ENCODE data around the gene BANP. TPM values are rescaled to one million over a fixed set of nuclear protein-coding genes. Genes with fewer than 3 reads are reported as not detected.
A peak's percentile ranks its signal among the peaks of the same experiment; 100 is the strongest.
"Not testable (repeated sequence)": the region's sequence is repeated elsewhere in the genome, so short reads cannot be mapped to it uniquely, and the experiment has no call there.

Gene BANP
- total and polyA plus RNA-seq, 4 experiments from 2014 or later, result 10.7 to 72.7 (median 44.1) TPM

DNA sequence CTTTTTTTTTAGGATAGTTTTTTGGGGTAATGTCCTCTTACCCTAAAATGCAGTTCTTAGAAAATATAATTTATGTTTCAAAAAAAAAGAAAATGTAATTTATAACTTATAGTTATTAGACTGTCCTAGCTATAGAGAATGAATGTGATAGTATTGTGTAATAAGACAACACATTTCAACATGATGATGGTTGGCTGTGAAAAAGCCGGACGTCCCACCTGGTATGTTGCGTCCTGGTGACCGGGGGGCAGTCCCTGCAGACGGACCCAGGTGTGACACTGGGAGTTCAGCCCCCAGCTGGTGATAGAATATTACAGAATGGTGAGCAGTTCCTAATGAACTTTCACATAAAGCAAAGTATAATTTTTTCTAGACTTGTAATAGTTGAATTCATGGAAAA lies 34.3 kb downstream of the BANP start:
- H3K9me3 ChIP-seq (ENCODE audit: control insufficient read depth in 1 of 2, low read length in 2 of 2); CTCF ChIA-PET (ENCODE audit: partially characterized antibody); H3K9me3 Mint-ChIP-seq; H3K4me1 ChIP-seq (ENCODE audit: insufficient read depth, low read length); intact Hi-C loops (cut with micrococcal nuclease); H3K27me3 ChIP-seq (ENCODE audit: insufficient read depth, low read length); H3K27ac ChIP-seq (ENCODE audit: low read depth, low read length); H3K4me3 Mint-ChIP-seq; H3K27me3 Mint-ChIP-seq; DNase-seq; H3K4me3 ChIP-seq (ENCODE audit: low read length in 2 of 2); POLR2A ChIA-PET (ENCODE audit: partially characterized antibody): not testable (repeated sequence)
- Mint-ChIP-seq H3K27ac (peak overlapping the region in 2 of 7 donors; percentile 17 to 35), H3K36me3 (peaks cover 46 to 65% of the 10 kb centered on the region in 2 donors), H3K4me1 (peaks cover 0 to 27% (median 12%) of the 10 kb centered on the region in 4 donors)
- H3K36me3 ChIP-seq (ENCODE audit: insufficient read depth, low read length), result peaks cover 12% of the 10 kb centered on the region

DNA sequence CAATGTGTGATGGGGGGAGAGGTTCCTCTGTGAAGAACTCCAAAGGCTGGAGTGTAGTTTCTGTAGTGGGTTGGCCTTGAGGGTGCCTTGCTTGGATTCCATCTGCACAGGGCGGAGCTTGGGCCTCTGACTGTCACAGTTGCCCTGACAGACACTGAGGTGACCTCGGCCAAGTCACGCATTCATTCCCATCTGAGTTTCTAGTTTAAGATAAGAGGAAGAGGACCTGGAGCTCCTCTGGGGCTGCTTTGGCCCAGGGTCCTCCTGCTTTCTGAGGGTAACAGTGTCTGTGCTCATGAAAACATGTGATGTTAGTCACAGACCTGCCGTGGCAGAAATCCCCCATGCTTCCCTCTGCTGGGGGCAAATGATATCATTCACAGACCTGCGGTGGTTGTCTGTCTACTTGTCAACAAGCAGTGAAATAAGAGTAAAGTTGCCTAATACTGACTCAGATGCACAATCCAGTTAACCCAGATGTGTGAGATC lies 35.2 kb downstream of the BANP start:
- H3K4me3 ChIP-seq (ENCODE audit: low read length in 2 of 2); H3K4me3 Mint-ChIP-seq; H3K27me3 ChIP-seq (ENCODE audit: insufficient read depth, low read length); H3K9me3 Mint-ChIP-seq; intact Hi-C loops (cut with micrococcal nuclease); H3K27ac ChIP-seq (ENCODE audit: low read depth, low read length); H3K4me1 ChIP-seq (ENCODE audit: insufficient read depth, low read length); CTCF ChIA-PET (ENCODE audit: partially characterized antibody); H3K9me3 ChIP-seq (ENCODE audit: control insufficient read depth in 1 of 2, low read length in 2 of 2); POLR2A ChIA-PET (ENCODE audit: partially characterized antibody); H3K27me3 Mint-ChIP-seq: not testable (repeated sequence)
- peaks cover 12% of the 10 kb centered on the region for H3K36me3 ChIP-seq (ENCODE audit: insufficient read depth, low read length)
- DNase-seq, result peak in 1 of 5 donors; percentile 59
- Mint-ChIP-seq H3K27ac (peak overlapping the region in 3 of 7 donors; percentile 38 to 57 (median 52)), H3K36me3 (peaks cover 44 to 64% of the 10 kb centered on the region in 2 donors), H3K4me1 (peaks cover 0 to 18% (median 6%) of the 10 kb centered on the region in 4 donors)

DNA sequence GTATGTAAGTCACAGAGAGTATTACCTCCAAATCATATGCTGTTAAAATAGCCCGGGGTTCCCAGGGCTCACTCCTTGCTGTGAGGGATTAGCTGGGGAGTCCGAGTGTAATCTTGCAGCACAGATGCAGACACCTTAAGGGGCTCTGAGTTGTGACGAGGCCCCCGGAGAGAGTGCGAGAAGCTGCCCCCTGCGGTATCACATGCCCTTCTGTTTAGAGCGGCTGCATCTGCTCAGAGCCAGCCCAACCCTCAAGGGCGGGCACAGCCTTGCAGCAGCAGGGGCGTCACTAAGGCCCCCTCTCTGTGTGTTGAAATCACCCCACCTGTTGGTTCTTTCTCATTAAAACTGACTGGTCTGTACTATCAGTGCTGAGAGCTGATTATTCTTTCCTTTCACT lies 37.4 kb downstream of the BANP start:
- H3K4me1 Mint-ChIP-seq; H3K4me3 Mint-ChIP-seq; H3K27ac Mint-ChIP-seq; CTCF ChIA-PET (ENCODE audit: partially characterized antibody); H3K27ac ChIP-seq (ENCODE audit: low read depth, low read length); H3K9me3 Mint-ChIP-seq; intact Hi-C loops (cut with micrococcal nuclease); H3K4me1 ChIP-seq (ENCODE audit: insufficient read depth, low read length); H3K27me3 Mint-ChIP-seq; H3K9me3 ChIP-seq (ENCODE audit: control insufficient read depth in 1 of 2, low read length in 2 of 2); H3K4me3 ChIP-seq (ENCODE audit: low read length in 2 of 2); H3K27me3 ChIP-seq (ENCODE audit: insufficient read depth, low read length); POLR2A ChIA-PET (ENCODE audit: partially characterized antibody); DNase-seq: not testable (repeated sequence)
- H3K36me3 ChIP-seq (ENCODE audit: insufficient read depth, low read length), result peaks cover 12% of the 10 kb centered on the region
- H3K36me3 Mint-ChIP-seq, result peaks cover 35 to 53% of the 10 kb centered on the region in 2 donors

DNA sequence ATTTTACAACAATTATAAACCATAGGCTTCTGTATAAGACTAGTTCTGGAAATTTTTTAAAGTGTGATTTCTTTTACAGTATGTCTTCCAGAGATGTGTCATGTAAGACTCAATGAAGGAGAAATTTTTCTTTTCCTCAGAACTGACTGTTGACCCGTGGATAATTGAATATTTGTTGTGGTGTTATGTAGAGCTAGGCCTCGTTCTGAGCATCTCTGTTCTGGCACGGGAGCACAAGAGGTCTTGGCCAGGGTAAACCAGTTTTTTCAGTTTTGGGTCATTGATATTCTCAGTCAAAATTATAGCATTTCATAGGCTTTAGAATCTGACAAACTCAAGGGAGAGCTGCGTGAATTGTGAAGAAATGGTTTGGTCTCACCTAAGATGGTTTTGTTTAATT lies 39.0 kb downstream of the BANP start:
- H3K4me3 Mint-ChIP-seq; POLR2A ChIA-PET (ENCODE audit: partially characterized antibody); H3K36me3 ChIP-seq (ENCODE audit: insufficient read depth, low read length); intact Hi-C loops (cut with micrococcal nuclease); H3K9me3 Mint-ChIP-seq; H3K27ac ChIP-seq (ENCODE audit: low read depth, low read length); H3K4me3 ChIP-seq (ENCODE audit: low read length in 2 of 2); DNase-seq; H3K27me3 Mint-ChIP-seq; H3K27me3 ChIP-seq (ENCODE audit: insufficient read depth, low read length); H3K9me3 ChIP-seq (ENCODE audit: control insufficient read depth in 1 of 2, low read length in 2 of 2); H3K4me1 Mint-ChIP-seq; CTCF ChIA-PET (ENCODE audit: partially characterized antibody); H3K4me1 ChIP-seq (ENCODE audit: insufficient read depth, low read length): not testable (repeated sequence)
- H3K36me3 Mint-ChIP-seq, result peaks cover 35 to 48% of the 10 kb centered on the region in 2 donors
- H3K27ac Mint-ChIP-seq, result peak overlapping the region in 1 of 7 donors; percentile 9

- H3K27ac ChIP-seq (ENCODE audit: low read depth, low read length); H3K9me3 Mint-ChIP-seq; DNase-seq; intact Hi-C loops (cut with micrococcal nuclease); H3K4me1 Mint-ChIP-seq; H3K4me3 ChIP-seq (ENCODE audit: low read length in 2 of 2); H3K4me1 ChIP-seq (ENCODE audit: insufficient read depth, low read length); H3K9me3 ChIP-seq (ENCODE audit: control insufficient read depth in 1 of 2, low read length in 2 of 2); H3K4me3 Mint-ChIP-seq; H3K27ac Mint-ChIP-seq; H3K27me3 Mint-ChIP-seq; POLR2A ChIA-PET (ENCODE audit: partially characterized antibody); CTCF ChIA-PET (ENCODE audit: partially characterized antibody); H3K36me3 ChIP-seq (ENCODE audit: insufficient read depth, low read length); H3K27me3 ChIP-seq (ENCODE audit: insufficient read depth, low read length): not testable (repeated sequence)
- peaks cover 30 to 35% of the 10 kb centered on the region in 2 donors for H3K36me3 Mint-ChIP-seq
These were observed 40.9 kb downstream of the BANP start for GRCh38 chr16:87992142-87992541.

DNA sequence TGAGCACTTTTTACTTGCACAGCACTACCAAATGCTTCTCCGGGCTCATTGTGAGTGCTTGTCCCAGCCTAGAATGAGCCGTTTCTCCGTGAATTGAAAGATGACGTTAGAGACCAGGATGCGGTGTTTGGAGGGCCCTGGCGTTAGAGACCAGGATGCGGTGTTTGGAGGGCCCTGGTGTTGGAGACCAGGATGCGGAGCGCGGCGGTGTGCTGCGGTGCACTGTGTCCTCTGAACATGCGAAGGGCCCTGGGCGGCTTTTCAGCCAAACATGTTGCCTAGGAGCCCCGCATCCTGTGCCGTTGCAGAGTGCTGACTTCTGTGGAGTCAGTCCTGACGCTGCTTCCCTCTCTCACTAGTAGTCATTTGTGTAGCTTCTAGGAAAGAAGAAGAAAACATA lies 42.7 kb downstream of the BANP start:
- H3K27ac ChIP-seq (ENCODE audit: low read depth, low read length), result no peak overlapping the region
- no peaks in the 10 kb centered on the region for H3K9me3 Mint-ChIP-seq
- peaks cover 0 to 11% (median 7%) of the 10 kb centered on the region in 4 donors for H3K4me1 Mint-ChIP-seq
- POLR2A ChIA-PET (ENCODE audit: partially characterized antibody), result no interaction called here
- H3K4me3 ChIP-seq (ENCODE audit: low read length in 2 of 2), result no peak overlapping the region
- H3K4me3 Mint-ChIP-seq, result no peak overlapping the region
- H3K9me3 ChIP-seq (ENCODE audit: control insufficient read depth in 1 of 2, low read length in 2 of 2), result no peaks in the 10 kb centered on the region
- H3K36me3 Mint-ChIP-seq, result peaks cover 34 to 36% of the 10 kb centered on the region in 2 donors
- no peaks in the 10 kb centered on the region for H3K27me3 Mint-ChIP-seq
- CTCF ChIA-PET (ENCODE audit: partially characterized antibody), result no interaction called here
- no peak for DNase-seq
- no peaks in the 10 kb centered on the region for H3K4me1 ChIP-seq (ENCODE audit: insufficient read depth, low read length)
- no peak overlapping the region for H3K27ac Mint-ChIP-seq
- intact Hi-C loops (cut with micrococcal nuclease), result no loop called here
- H3K27me3 ChIP-seq (ENCODE audit: insufficient read depth, low read length), result no peaks in the 10 kb centered on the region
- no peaks in the 10 kb centered on the region for H3K36me3 ChIP-seq (ENCODE audit: insufficient read depth, low read length)

DNA sequence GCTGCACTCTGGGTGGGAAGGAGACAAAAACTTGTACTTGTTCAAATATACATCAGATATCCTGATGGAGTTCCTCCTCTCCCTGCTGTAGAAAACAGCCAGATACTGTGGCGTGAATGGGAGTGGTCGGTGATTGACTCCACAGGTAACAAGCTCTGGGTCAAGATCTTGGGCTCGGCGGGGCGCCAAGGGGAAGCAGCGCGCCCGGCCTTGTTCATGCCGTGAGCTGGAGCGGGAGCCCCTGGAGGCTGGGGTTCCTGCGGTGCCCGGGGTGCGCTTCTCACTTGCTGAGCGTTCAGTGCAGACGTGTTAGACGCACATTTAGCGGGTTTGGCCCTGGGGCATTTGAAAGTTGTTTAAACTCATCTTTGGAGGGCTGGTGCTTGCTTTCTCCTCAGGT lies 44.4 kb downstream of the BANP start:
- H3K4me3 ChIP-seq (ENCODE audit: low read length in 2 of 2), result no peak overlapping the region
- H3K9me3 Mint-ChIP-seq, result no peaks in the 10 kb centered on the region
- H3K27me3 Mint-ChIP-seq, result no peaks in the 10 kb centered on the region
- no peaks in the 10 kb centered on the region for H3K9me3 ChIP-seq (ENCODE audit: control insufficient read depth in 1 of 2, low read length in 2 of 2)
- DNase-seq, result no peak
- intact Hi-C loops (cut with micrococcal nuclease), result no loop called here
- CTCF ChIA-PET (ENCODE audit: partially characterized antibody), result no interaction called here
- peaks cover 26% of the 10 kb centered on the region in 2 donors for H3K36me3 Mint-ChIP-seq
- POLR2A ChIA-PET (ENCODE audit: partially characterized antibody), result no interaction called here
- H3K4me1 Mint-ChIP-seq, result peaks cover 0 to 11% (median 5%) of the 10 kb centered on the region in 4 donors
- no peak overlapping the region for H3K4me3 Mint-ChIP-seq
- H3K4me1 ChIP-seq (ENCODE audit: insufficient read depth, low read length), result no peaks in the 10 kb centered on the region
- no peaks in the 10 kb centered on the region for H3K27me3 ChIP-seq (ENCODE audit: insufficient read depth, low read length)
- H3K36me3 ChIP-seq (ENCODE audit: insufficient read depth, low read length), result no peaks in the 10 kb centered on the region
- no peak overlapping the region for H3K27ac ChIP-seq (ENCODE audit: low read depth, low read length)
- H3K27ac Mint-ChIP-seq, result no peak overlapping the region

Measured in CD4-positive, alpha-beta memory T cell (primary cell).